ENCODE data around the gene UBE2S. TPM values are rescaled to one million over a fixed set of nuclear protein-coding genes. Genes with fewer than 3 reads are reported as not detected.
"Not testable (repeated sequence)": the region's sequence is repeated elsewhere in the genome, so short reads cannot be mapped to it uniquely, and the experiment has no call there.

UBE2S gene
- total RNA-seq, 4 donors from 2014 or later = 7.4 to 25.6 (median 13.0) TPM

- DNase-seq (ENCODE audit: low spot score) (no peak), ATAC-seq (ENCODE audit: low FRiP score) (no peak)
- no peak for TF ChIP-seq CTCF (IDR thresholded peaks at IDR 0.05)
Observed at GRCh38 chr19:55405638-55406037, 1.9 kb downstream of the UBE2S start.

- ATAC-seq (ENCODE audit: low FRiP score) (no peak), DNase-seq (ENCODE audit: low spot score) (no peak)
- TF ChIP-seq CTCF (IDR thresholded peaks at IDR 0.05) = no peak
Observed at GRCh38 chr19:55402509-55402908, 5.1 kb downstream of the UBE2S start.

GRCh38 chr19:55401390-55401789, 6.2 kb downstream of the UBE2S start:
- ATAC-seq (ENCODE audit: low FRiP score); DNase-seq (ENCODE audit: low spot score): not testable (repeated sequence)

GRCh38 chr19:55400281-55401087, 7.1 kb downstream of the UBE2S start:
- no peak for TF ChIP-seq CTCF (IDR thresholded peaks at IDR 0.05)
- no peak for ATAC-seq (ENCODE audit: low FRiP score)
- no peak for DNase-seq (ENCODE audit: low spot score)

- DNase-seq (ENCODE audit: low spot score) = no peak
- no peak for TF ChIP-seq CTCF (IDR thresholded peaks at IDR 0.05)
- ATAC-seq (ENCODE audit: low FRiP score) = no peak
Observed at GRCh38 chr19:55398200-55398925, 9.2 kb downstream of the UBE2S start.

GRCh38 chr19:55392820-55393761, 14.5 kb downstream of the UBE2S start:
- no peak for ATAC-seq (ENCODE audit: low FRiP score)
- no peak for TF ChIP-seq CTCF (IDR thresholded peaks at IDR 0.05)
- DNase-seq (ENCODE audit: low spot score) = no peak
